ENCODE data around the gene TTN.

Gene TTN

DNA sequence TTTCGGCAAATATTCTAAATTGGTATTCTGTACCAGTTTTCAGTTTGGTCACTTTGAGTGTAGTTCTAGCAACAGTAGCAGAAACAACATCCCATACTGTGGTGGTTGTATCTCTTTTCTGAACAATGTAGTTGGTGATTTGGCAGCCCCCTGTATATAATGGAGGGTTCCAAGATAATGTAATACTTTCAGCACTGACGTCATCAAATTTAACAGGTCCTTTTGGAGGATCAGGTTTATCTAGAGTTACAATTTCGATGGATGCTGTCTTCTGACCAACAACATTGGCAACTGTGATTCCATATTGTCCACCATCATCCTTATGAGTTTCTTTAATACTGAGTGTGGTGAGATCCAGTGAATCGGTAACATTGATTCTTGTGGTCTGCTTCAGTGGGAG, 239.0 kb downstream of the TTN start:
- DNase-seq (ENCODE audit: low read depth), result no peak

DNA sequence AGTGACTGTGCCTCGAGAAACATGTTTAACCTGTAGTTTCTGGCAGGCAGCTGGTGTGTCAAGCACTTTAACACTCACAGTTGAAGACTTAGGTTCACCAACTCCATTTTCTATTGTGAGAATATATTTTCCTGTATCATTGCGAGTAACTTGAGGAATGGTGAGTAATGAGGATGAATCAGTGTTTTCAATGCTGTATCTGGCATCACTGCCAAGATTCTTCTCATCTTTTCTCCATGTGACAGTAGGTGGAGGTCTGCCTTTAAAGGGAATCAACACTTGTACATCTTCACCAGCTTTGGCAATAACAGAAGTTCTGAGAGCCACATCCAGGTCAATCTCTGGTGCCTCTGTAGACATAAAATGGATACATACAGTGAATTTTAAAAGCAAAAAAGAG, 254.2 kb downstream of the TTN start:
- no peak overlapping the region for H3K4me3 ChIP-seq (ENCODE audit: control insufficient read depth, low read depth, low read length)
- DNase-seq (ENCODE audit: low read depth), result peak; percentile 93
- TF ChIP-seq, protein P1, sequence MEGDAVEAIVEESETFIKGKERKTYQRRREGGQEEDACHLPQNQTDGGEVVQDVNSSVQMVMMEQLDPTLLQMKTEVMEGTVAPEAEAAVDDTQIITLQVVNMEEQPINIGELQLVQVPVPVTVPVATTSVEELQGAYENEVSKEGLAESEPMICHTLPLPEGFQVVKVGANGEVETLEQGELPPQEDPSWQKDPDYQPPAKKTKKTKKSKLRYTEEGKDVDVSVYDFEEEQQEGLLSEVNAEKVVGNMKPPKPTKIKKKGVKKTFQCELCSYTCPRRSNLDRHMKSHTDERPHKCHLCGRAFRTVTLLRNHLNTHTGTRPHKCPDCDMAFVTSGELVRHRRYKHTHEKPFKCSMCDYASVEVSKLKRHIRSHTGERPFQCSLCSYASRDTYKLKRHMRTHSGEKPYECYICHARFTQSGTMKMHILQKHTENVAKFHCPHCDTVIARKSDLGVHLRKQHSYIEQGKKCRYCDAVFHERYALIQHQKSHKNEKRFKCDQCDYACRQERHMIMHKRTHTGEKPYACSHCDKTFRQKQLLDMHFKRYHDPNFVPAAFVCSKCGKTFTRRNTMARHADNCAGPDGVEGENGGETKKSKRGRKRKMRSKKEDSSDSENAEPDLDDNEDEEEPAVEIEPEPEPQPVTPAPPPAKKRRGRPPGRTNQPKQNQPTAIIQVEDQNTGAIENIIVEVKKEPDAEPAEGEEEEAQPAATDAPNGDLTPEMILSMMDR (conservative IDR thresholded peaks at IDR 0.05; ENCODE audit: control insufficient read depth, insufficient read depth, low read depth, low read length), result no peak

More for the DNA sequence above, 239.0 kb downstream of the TTN start:
- TF ChIP-seq, protein P1 (conservative IDR thresholded peaks at IDR 0.05; ENCODE audit: control insufficient read depth, insufficient read depth, low read depth, low read length), result no peak
- H3K4me3 ChIP-seq (ENCODE audit: control insufficient read depth, low read depth, low read length), result no peak overlapping the region

DNA sequence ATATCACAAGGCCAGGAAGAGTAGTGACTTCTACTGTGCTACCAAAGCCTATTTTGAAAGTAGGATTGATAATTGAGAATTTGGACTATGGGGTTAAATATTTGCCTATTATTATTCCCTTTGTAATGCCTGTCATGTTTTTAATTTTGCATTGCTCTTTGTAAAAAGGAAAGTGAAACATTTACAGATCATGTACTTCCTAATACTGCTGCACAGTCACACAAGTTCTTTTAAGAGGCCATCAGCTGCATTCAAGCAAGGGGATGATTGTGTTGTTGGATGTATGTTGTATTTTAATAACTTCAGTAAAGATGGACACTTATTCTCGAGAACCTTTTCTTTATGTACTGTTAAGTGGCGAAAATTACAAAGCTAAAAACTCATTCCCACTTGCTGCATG, 256.9 kb downstream of the TTN start:
- no peak for DNase-seq (ENCODE audit: low read depth)
- H3K4me3 ChIP-seq (ENCODE audit: control insufficient read depth, low read depth, low read length), result no peak overlapping the region
- TF ChIP-seq, protein P1 (conservative IDR thresholded peaks at IDR 0.05; ENCODE audit: control insufficient read depth, insufficient read depth, low read depth, low read length), result no peak

DNA sequence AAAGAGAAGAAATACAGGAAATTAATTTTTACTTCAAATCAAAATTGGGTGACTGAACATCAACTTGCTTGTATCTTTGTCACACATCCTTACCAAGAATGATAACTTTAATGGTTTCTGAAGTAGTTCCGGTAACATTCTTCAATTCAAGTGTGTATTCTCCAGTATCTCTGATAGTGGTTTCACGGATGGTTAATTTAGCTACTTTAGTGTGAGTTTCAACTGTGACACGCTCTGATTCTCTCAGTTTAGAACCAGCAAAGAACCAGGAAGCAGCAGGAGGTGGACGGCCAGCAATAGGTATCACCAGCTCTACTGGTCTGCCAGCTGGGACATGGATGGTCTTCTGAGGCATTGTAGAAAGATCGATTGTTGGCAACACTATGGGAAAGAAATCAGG, 264.7 kb downstream of the TTN start:
- no peak for DNase-seq (ENCODE audit: low read depth)
- TF ChIP-seq, protein P1 (conservative IDR thresholded peaks at IDR 0.05; ENCODE audit: control insufficient read depth, insufficient read depth, low read depth, low read length), result no peak

DNA sequence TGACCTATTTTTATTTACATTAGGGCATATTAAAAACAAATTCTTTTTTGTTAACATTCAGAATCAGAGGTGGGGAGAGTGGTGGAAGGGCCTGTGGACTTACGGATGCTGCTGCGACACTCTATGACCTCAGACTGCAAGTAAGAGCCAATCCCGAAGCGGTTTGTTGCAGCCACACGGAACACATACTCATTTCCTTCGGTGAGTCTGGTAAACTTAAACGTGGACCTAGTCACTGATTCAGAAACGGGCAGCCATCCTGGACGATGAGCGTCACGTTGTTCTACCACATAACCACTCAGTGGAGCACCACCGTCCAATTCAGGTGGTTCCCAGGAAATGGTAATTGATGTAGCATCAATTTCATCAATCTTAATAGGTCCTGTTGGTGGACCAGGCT, 265.1 kb downstream of the TTN start:
- no peak for DNase-seq (ENCODE audit: low read depth)
- H3K4me3 ChIP-seq (ENCODE audit: control insufficient read depth, low read depth, low read length), result no peak overlapping the region
- TF ChIP-seq, protein P1 (conservative IDR thresholded peaks at IDR 0.05; ENCODE audit: control insufficient read depth, insufficient read depth, low read depth, low read length), result no peak

More for the DNA sequence above, 264.7 kb downstream of the TTN start:
- no peak overlapping the region for H3K4me3 ChIP-seq (ENCODE audit: control insufficient read depth, low read depth, low read length)

DNA sequence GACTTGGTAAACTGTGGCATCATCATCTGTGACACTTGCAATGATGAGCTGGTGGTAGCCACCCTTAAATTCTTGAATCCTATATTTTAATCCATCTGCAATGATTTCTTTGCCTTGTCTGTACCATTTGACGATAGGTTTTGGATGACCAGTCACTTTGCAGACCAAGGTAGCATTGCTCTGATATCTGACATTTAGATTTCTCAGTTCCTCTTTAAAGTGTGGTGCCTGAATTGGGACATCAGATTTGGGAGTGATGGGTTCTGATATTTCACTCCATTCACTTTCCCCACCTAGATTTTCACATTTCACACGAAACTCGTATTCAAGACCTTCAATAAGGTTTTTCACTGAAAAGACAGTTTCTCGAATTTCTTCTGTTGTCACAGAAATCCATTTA, 271.2 kb downstream of the TTN start:
- H3K4me3 ChIP-seq (ENCODE audit: control insufficient read depth, low read depth, low read length), result no peak overlapping the region
- TF ChIP-seq, protein P1 (conservative IDR thresholded peaks at IDR 0.05; ENCODE audit: control insufficient read depth, insufficient read depth, low read depth, low read length), result no peak
- no peak for DNase-seq (ENCODE audit: low read depth)

DNA sequence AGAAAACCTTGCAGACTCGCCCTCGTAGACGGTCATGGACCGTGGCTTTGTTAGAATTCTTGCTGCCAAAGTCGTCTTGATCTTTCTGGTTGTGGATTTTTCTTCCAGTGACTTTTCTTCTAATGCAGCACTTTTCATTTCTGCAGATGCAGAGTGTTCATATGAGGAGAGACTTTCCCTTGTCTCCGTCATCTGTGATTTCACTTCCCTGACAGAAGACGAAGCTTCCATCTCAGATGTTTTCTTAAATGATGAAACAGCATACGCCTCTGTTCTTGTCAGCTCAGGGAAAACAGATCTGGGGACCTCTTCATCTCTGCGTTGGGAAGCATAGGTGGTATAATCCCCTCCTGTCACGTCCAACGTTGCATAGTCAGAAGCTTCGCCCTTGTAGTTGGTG, 276.1 kb downstream of the TTN start:
- TF ChIP-seq, protein P1 (conservative IDR thresholded peaks at IDR 0.05; ENCODE audit: control insufficient read depth, insufficient read depth, low read depth, low read length), result no peak
- no peak overlapping the region for H3K4me3 ChIP-seq (ENCODE audit: control insufficient read depth, low read depth, low read length)
- no peak for DNase-seq (ENCODE audit: low read depth)

Data from fibroblast of mammary gland (primary cell).